ENCODE measurements around the gene UST.

DNA sequence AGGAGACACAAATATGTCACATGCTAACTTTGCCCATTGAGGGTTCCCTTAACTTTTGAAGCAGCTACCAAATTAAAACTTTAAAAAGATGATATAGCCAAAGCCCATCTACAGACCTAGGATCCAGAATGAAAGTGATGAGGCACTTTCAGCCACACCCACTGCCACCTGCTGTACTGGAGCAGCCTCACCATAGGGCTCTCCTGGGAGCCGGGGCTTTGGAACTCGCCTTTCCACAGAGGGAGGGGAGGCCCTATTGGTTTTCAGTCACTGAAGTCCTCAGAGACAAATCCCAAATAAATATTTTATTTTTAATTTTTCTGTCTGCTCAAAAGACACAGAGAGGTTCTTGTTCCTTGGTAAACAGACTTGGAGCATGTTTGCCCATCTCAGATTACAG lies 332.6 kb downstream of the UST start:
- no peak for TF ChIP-seq SP1 (IDR thresholded peaks at IDR 0.05)
- no peak for TF ChIP-seq FOXM1 (IDR thresholded peaks at IDR 0.05; ENCODE audit: borderline replicate concordance)
- no peak for TF ChIP-seq NFRKB (IDR thresholded peaks at IDR 0.05)
- TF ChIP-seq FOXK2 (IDR thresholded peaks at IDR 0.05), result no peak
- TF ChIP-seq ELF4 (IDR thresholded peaks at IDR 0.05), result no peak
- no peak for TF ChIP-seq BHLHE40 (IDR thresholded peaks at IDR 0.05; ENCODE audit: borderline replicate concordance)
- TF ChIP-seq ZNF384 (IDR thresholded peaks at IDR 0.05), result no peak
- no peak for TF ChIP-seq HDGF (IDR thresholded peaks at IDR 0.05; ENCODE audit: borderline replicate concordance)
- TF ChIP-seq CTBP1 (IDR thresholded peaks at IDR 0.05; ENCODE audit: borderline replicate concordance), result no peak
- no peak for TF ChIP-seq TARDBP (IDR thresholded peaks at IDR 0.05)
